ENCODE data around the gene PFKFB1. TPM values are rescaled to one million over a fixed set of nuclear protein-coding genes. Genes with fewer than 3 reads are reported as not detected.

The PFKFB1 gene
- total RNA-seq, 1 experiment from 2014 or later: 0.81 TPM

- TF ChIP-seq CTCF (IDR thresholded peaks at IDR 0.05 in 2 of 3, conservative IDR thresholded peaks at IDR 0.05 in 1 of 3; ENCODE audit: borderline replicate concordance in 1 of 3, insufficient read depth in 1 of 3, low read depth in 2 of 3, low read length in 2 of 3) (peak; percentile 20 to 48 (median 46); a peak in 4 of 6 replicates), JUND (IDR thresholded peaks at IDR 0.05) (no peak), SRF (IDR thresholded peaks at IDR 0.05; ENCODE audit: low read depth) (no peak), RAD21 (IDR thresholded peaks at IDR 0.05; ENCODE audit: low read depth) (peak; percentile 58), ELF1 (IDR thresholded peaks at IDR 0.05; ENCODE audit: borderline replicate concordance, low read depth) (no peak)
- TF ChIP-seq, protein P1, sequence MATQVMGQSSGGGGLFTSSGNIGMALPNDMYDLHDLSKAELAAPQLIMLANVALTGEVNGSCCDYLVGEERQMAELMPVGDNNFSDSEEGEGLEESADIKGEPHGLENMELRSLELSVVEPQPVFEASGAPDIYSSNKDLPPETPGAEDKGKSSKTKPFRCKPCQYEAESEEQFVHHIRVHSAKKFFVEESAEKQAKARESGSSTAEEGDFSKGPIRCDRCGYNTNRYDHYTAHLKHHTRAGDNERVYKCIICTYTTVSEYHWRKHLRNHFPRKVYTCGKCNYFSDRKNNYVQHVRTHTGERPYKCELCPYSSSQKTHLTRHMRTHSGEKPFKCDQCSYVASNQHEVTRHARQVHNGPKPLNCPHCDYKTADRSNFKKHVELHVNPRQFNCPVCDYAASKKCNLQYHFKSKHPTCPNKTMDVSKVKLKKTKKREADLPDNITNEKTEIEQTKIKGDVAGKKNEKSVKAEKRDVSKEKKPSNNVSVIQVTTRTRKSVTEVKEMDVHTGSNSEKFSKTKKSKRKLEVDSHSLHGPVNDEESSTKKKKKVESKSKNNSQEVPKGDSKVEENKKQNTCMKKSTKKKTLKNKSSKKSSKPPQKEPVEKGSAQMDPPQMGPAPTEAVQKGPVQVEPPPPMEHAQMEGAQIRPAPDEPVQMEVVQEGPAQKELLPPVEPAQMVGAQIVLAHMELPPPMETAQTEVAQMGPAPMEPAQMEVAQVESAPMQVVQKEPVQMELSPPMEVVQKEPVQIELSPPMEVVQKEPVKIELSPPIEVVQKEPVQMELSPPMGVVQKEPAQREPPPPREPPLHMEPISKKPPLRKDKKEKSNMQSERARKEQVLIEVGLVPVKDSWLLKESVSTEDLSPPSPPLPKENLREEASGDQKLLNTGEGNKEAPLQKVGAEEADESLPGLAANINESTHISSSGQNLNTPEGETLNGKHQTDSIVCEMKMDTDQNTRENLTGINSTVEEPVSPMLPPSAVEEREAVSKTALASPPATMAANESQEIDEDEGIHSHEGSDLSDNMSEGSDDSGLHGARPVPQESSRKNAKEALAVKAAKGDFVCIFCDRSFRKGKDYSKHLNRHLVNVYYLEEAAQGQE (IDR thresholded peaks at IDR 0.05; ENCODE audit: low read depth): no peak
- Histone ChIP-seq H4K20me1 (ENCODE audit: insufficient read depth) (no peaks in the 10 kb centered on the region), H3K9ac (ENCODE audit: low read length) (no peak overlapping the region), H3K27ac (ENCODE audit: low read depth, low read length) (no peak overlapping the region), H3K4me3 (replicated peaks in 1 of 2; ENCODE audit: low read depth in 1 of 2, low read length in 2 of 2) (no peak overlapping the region), H2AFZ (ENCODE audit: low read depth, low read length, poor library complexity, severe bottlenecking) (no peak overlapping the region), H3K4me2 (ENCODE audit: low read length) (no peak overlapping the region), H3K36me3 (ENCODE audit: control insufficient read depth in 1 of 2, insufficient read depth in 2 of 2, low read length in 2 of 2) (no peaks in the 10 kb centered on the region), H3K27me3 (ENCODE audit: insufficient read depth, low read length) (no peaks in the 10 kb centered on the region), H3K9me3 (ENCODE audit: control insufficient read depth in 1 of 2, insufficient read depth in 1 of 2, low read depth in 1 of 2, low read length in 2 of 2) (no peaks in the 10 kb centered on the region), H3K4me1 (ENCODE audit: control insufficient read depth in 1 of 2, insufficient read depth in 2 of 2, low read length in 2 of 2) (no peaks in the 10 kb centered on the region), H3K79me2 (ENCODE audit: insufficient read depth, low read length) (no peaks in the 10 kb centered on the region), H3K9me2 (ENCODE audit: insufficient read depth) (no peaks in the 10 kb centered on the region)
- ChIA-PET CTCF (interaction anchor here (1.0 kb wide), 1 partner anchor 166 kb away, joined by 5 read pairs; no protein-coding TSS in a partner anchor), RAD21 (ENCODE audit: low non-redundant PET in 1 of 2, low total read pairs in 2 of 2, uncharacterized antibody in 2 of 2, unreplicated experiment in 2 of 2) (no interaction called here), POLR2A (no interaction called here)
- ATAC-seq (peak; percentile 72), DNase-seq (ENCODE audit: low read depth, low spot score) (peak; percentile 23)
- intact Hi-C loops (cut with micrococcal nuclease): loop anchor here (1.0 kb wide), 1 partner anchor 166 kb away; no protein-coding TSS in a partner anchor
- BruUV-seq (replicated peaks): no TSS peak
Observed at GRCh38 chrX:54891573-54891972, 102.4 kb downstream of the PFKFB1 start.

Data from HCT116 (cell line).